Body of pancreas (tissue), 4 donors: Measurements from ENCODE around the gene POLG.

Experiments
- POLR2A ChIP-seq, 3 donors: fragments of 450-650 bp; IDR thresholded peaks; one replicate each; pipeline ENCODE4 v1.6.1; 2016; ENCODE audit warnings: antibody characterized with exemption in 3 of 3, mild to moderate bottlenecking in 2 of 3
- TF ChIP-seq, protein P1 (sequence below), 7 experiments: fragments of 450-650 bp in 4 of 7; fragments of 200-600 bp in 3 of 7; sonication (generic) in 3 of 7; IDR thresholded peaks; one replicate each; pipeline ENCODE4 v1.5.1; 2016 to 2019; ENCODE audit warnings: antibody characterized with exemption in 7 of 7

DNA sequence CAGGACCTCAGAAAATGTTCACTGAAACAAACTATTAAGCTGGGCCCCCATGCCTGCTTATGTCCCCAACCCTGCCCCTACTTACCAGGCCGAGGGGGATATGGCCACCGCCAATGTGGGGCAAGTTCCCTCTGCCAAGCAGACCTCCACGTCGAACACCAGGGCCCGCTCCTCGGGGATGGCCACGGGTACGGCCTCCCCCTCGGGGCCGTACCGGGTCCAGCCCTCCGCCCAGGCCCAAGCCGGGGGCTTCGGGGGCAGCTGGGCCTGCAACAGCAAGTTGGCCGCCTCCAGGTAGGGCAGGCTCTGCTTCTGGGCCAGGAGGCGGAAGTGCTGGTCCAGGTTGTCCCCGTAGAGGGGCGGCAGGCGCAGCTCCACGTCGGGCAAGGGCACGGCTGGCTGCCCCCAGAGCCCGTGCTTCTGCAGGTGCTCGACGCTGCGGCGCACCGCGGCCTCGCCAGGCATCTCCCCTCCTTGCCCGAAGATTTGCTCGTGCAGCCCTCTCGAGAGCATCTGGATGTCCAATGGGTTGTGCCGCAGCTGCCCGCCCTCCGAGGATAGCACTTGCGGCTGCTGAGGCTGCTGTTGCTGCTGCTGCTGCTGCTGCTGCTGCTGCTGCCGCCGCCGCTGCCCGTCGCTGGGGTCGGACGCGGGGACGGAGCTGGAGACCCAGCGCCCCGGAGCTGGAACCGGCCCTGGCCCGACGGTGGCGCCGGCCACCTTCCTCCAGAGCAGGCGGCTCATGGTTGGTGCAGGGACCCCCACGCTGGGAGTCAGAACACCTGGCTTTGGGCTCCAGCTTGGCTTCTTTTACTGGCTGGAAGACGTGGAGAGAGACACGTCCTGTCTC is 1.4 kb downstream of the POLG start:
- TF ChIP-seq, protein P1, sequence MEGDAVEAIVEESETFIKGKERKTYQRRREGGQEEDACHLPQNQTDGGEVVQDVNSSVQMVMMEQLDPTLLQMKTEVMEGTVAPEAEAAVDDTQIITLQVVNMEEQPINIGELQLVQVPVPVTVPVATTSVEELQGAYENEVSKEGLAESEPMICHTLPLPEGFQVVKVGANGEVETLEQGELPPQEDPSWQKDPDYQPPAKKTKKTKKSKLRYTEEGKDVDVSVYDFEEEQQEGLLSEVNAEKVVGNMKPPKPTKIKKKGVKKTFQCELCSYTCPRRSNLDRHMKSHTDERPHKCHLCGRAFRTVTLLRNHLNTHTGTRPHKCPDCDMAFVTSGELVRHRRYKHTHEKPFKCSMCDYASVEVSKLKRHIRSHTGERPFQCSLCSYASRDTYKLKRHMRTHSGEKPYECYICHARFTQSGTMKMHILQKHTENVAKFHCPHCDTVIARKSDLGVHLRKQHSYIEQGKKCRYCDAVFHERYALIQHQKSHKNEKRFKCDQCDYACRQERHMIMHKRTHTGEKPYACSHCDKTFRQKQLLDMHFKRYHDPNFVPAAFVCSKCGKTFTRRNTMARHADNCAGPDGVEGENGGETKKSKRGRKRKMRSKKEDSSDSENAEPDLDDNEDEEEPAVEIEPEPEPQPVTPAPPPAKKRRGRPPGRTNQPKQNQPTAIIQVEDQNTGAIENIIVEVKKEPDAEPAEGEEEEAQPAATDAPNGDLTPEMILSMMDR (IDR thresholded peaks at IDR 0.05) = no peak
- TF ChIP-seq POLR2A (IDR thresholded peaks at IDR 0.05) = no peak
